Subcutaneous adipose tissue (tissue), 4 donors: ENCODE measurements around the gene DISC1. TPM values are rescaled to one million over a fixed set of nuclear protein-coding genes. Genes with fewer than 3 reads are reported as not detected.

Source experiments
- CTCF ChIP-seq: fragments of 450-650 bp; IDR thresholded peaks from one replicate; pipeline ENCODE4 v1.5.1; 2016; ENCODE audit warnings: low read depth, mild to moderate bottlenecking, control low read depth, antibody characterized with exemption, moderate library complexity
- total RNA-seq, 4 donors: library from RNA; depleted of rRNA; stranded (reverse); fragments of >200 nt; gene quantifications; one replicate each; pipeline ENCODE4 v1.1.0, GENCODE V29; 2016

Gene DISC1
- total RNA-seq, 4 donors from 2014 or later: 9.8 to 21.6 (median 19.7) TPM

- no peak for TF ChIP-seq CTCF
Measured at GRCh38 chr1:231630558-231631205, 4.1 kb downstream of the DISC1 start.

- no peak for TF ChIP-seq CTCF
Measured at GRCh38 chr1:231631717-231632116, 5.1 kb downstream of the DISC1 start.

- TF ChIP-seq CTCF: no peak
Measured at GRCh38 chr1:231632119-231632518, 5.5 kb downstream of the DISC1 start.

- TF ChIP-seq CTCF: no peak
Measured at GRCh38 chr1:231634323-231635013, 7.9 kb downstream of the DISC1 start.

GRCh38 chr1:231636157-231636556 is 9.6 kb downstream of the DISC1 start:
- TF ChIP-seq CTCF: no peak

GRCh38 chr1:231638647-231639046 is 12.1 kb downstream of the DISC1 start:
- TF ChIP-seq CTCF: no peak

GRCh38 chr1:231639819-231640218 is 13.2 kb downstream of the DISC1 start:
- no peak for TF ChIP-seq CTCF
